Measurements from ENCODE around the gene FMNL2. TPM values are rescaled to one million over a fixed set of nuclear protein-coding genes. Genes with fewer than 3 reads are reported as not detected.

Gene FMNL2
- total and polyA plus RNA-seq, 8 donors = 7.8 to 100.0 (median 36.5) TPM

- DNase-seq = peak in 1 of 2 donors; percentile 63
- Histone ChIP-seq H3K4me3 (no peak overlapping the region), H3K4me1 (peaks cover 0 to 12% (median 4%) of the 10 kb centered on the region in 4 donors), H3K27ac (no peak overlapping the region), H3K27me3 (no peaks in the 10 kb centered on the region), H3K36me3 (peaks cover 9 to 45% (median 38%) of the 10 kb centered on the region in 4 donors), H3K9me3 (no peaks in the 10 kb centered on the region)
- WGBS, 5 donors = 2 to 11% (median 4%) methylated on average over 1 of the region's 1 CpG
- intact Hi-C loops (cut with DNase I; ENCODE audit: low total_unique reads) = loop anchor here (10.0 kb wide), 1 partner anchor 293 kb away; the partner anchor contains the start of gene FMNL2
- TF ChIP-seq EP300 (IDR thresholded peaks at IDR 0.05) = no peak
- TF ChIP-seq POLR2A (IDR thresholded peaks at IDR 0.05) = no peak
- no peak for TF ChIP-seq POLR2AphosphoS5 (IDR thresholded peaks at IDR 0.05)
- TF ChIP-seq CTCF (IDR thresholded peaks at IDR 0.05) = peak in 4 of 7 experiments; percentile 27 to 53 (median 46)
These were observed 292.5 kb downstream of the FMNL2 start for GRCh38 chr2:152627351-152627957.

GRCh38 chr2:152629202-152629601 is 294.2 kb downstream of the FMNL2 start:
- no peak for TF ChIP-seq POLR2A (IDR thresholded peaks at IDR 0.05)
- no peak for TF ChIP-seq POLR2AphosphoS5 (IDR thresholded peaks at IDR 0.05)
- TF ChIP-seq CTCF (IDR thresholded peaks at IDR 0.05) = no peak
- no peak for TF ChIP-seq EP300 (IDR thresholded peaks at IDR 0.05)
- 61 to 85% (median 73%) methylated on average over 1 of the region's 1 CpG for WGBS, 5 donors
- intact Hi-C loops (cut with DNase I; ENCODE audit: low total_unique reads) = loop anchor here (10.0 kb wide), 1 partner anchor 294 kb away; the partner anchor contains the start of gene FMNL2
- no peaks in the 10 kb centered on the region for H3K27me3 ChIP-seq
- no peaks in the 10 kb centered on the region for H3K9me3 ChIP-seq
- H3K4me1 ChIP-seq = peaks cover 0 to 12% (median 4%) of the 10 kb centered on the region in 4 donors
- H3K27ac ChIP-seq = no peak overlapping the region
- H3K36me3 ChIP-seq = peaks cover 9 to 62% (median 54%) of the 10 kb centered on the region in 4 donors
- no peak overlapping the region for H3K4me3 ChIP-seq
- DNase-seq = no peak

GRCh38 chr2:152630466-152630865 is 295.5 kb downstream of the FMNL2 start:
- no peak for TF ChIP-seq EP300 (IDR thresholded peaks at IDR 0.05)
- no peak for TF ChIP-seq CTCF (IDR thresholded peaks at IDR 0.05)
- no peak for TF ChIP-seq POLR2AphosphoS5 (IDR thresholded peaks at IDR 0.05)
- TF ChIP-seq POLR2A (IDR thresholded peaks at IDR 0.05) = no peak
- Histone ChIP-seq H3K36me3 (peaks cover 9 to 61% (median 57%) of the 10 kb centered on the region in 4 donors), H3K27me3 (no peaks in the 10 kb centered on the region), H3K27ac (no peak overlapping the region), H3K4me1 (peaks cover 0 to 14% (median 6%) of the 10 kb centered on the region in 4 donors), H3K4me3 (no peak overlapping the region), H3K9me3 (no peaks in the 10 kb centered on the region)
- WGBS, 5 donors = 78 to 94% (median 91%) methylated on average over 4 of the region's 4 CpGs
- no peak for DNase-seq
- intact Hi-C loops (cut with DNase I; ENCODE audit: low total_unique reads) = no loop called here

- WGBS, 5 donors = 91 to 96% (median 94%) methylated on average over 3 of the region's 3 CpGs
- DNase-seq = no peak
- H3K36me3 ChIP-seq = peaks cover 15 to 74% (median 74%) of the 10 kb centered on the region in 4 donors
These were observed 297.8 kb downstream of the FMNL2 start for GRCh38 chr2:152632736-152633135.

More at GRCh38 chr2:152632736-152633135, 297.8 kb downstream of the FMNL2 start:
- intact Hi-C loops (cut with DNase I; ENCODE audit: low total_unique reads) = no loop called here
- no peaks in the 10 kb centered on the region for H3K9me3 ChIP-seq
- H3K27ac ChIP-seq = no peak overlapping the region
- H3K4me1 ChIP-seq = peaks cover 0 to 8% (median 3%) of the 10 kb centered on the region in 4 donors
- no peaks in the 10 kb centered on the region for H3K27me3 ChIP-seq
- TF ChIP-seq CTCF (IDR thresholded peaks at IDR 0.05) (no peak), POLR2AphosphoS5 (IDR thresholded peaks at IDR 0.05) (no peak), POLR2A (IDR thresholded peaks at IDR 0.05) (no peak), EP300 (IDR thresholded peaks at IDR 0.05) (no peak)
- H3K4me3 ChIP-seq = no peak overlapping the region

Data from stomach (tissue), 9 donors.